OCI-LY7 (cell line): ENCODE measurements around the gene ABCG4. TPM values are rescaled to one million over a fixed set of nuclear protein-coding genes. Genes with fewer than 3 reads are reported as not detected.

ENCODE experiments used
- BruUV-seq: library from RNA; stranded (reverse); fragments of 400-500 nt; replicated peaks from 2 replicates; lab custom pipeline; 2021; lab: Mats Ljungman, UMichigan
- CTCF ChIA-PET: fragments of 300-600 bp; sonication (Branson Sonifier 250); formaldehyde crosslinking; loops from one replicate; lab custom pipeline; 2022; ENCODE audit warnings: antibody characterized with exemption; ENCODE audit not compliant: unreplicated experiment; lab: Charles Lee
- POLR2A ChIA-PET: fragments of 300-600 bp; sonication (Branson Sonifier 250); formaldehyde crosslinking; loops from one replicate; lab custom pipeline; 2022; ENCODE audit warnings: antibody characterized with exemption; lab: Charles Lee
- DNase-seq: peaks from one replicate; pipeline ENCODE4 v3.0.0-alpha.2; 2015; ENCODE audit warnings: low spot score
- H2AFZ ChIP-seq: fragments of 200-600 bp; sonication (generic), shearing (Covaris generic); 2 replicates; pipeline ENCODE4 v1.6.1; 2014; ENCODE audit warnings: mild to moderate bottlenecking, antibody characterized with exemption, low read length, moderate library complexity
- H3K27ac ChIP-seq: fragments of 200-600 bp; sonication (generic); 2 replicates; pipeline ENCODE4 v1.5.1; 2014; ENCODE audit warnings: mixed run types, low read depth, mild to moderate bottlenecking, moderate library complexity, low read length, inconsistent platforms; ENCODE audit not compliant: poor library complexity, severe bottlenecking
- H3K36me3 ChIP-seq: fragments of 200-600 bp; sonication (generic); 2 replicates; pipeline ENCODE4 v1.6.1; 2014; ENCODE audit warnings: mild to moderate bottlenecking, antibody characterized with exemption, low read length, moderate library complexity, mixed read lengths; ENCODE audit not compliant: insufficient read depth
- H3K4me1 ChIP-seq: fragments of 200-600 bp; sonication (generic); 2 replicates; pipeline ENCODE4 v1.5.1; 2014; ENCODE audit warnings: mild to moderate bottlenecking, low read length; ENCODE audit not compliant: insufficient read depth, poor library complexity, severe bottlenecking
- H3K4me2 ChIP-seq: fragments of 200-600 bp; sonication (generic); 2 replicates; pipeline ENCODE4 v1.6.1; 2014; ENCODE audit warnings: mild to moderate bottlenecking, low read length
- H3K4me3 ChIP-seq: fragments of 200-600 bp; sonication (generic); 2 replicates; pipeline ENCODE4 v1.5.1; 2014; ENCODE audit warnings: mild to moderate bottlenecking, low read depth, low read length; ENCODE audit not compliant: poor library complexity, severe bottlenecking
- H3K79me2 ChIP-seq: fragments of 200-600 bp; sonication (generic); 2 replicates; pipeline ENCODE4 v1.6.1; 2016; ENCODE audit warnings: low read depth, mild to moderate bottlenecking, low read length, moderate library complexity, mixed read lengths; ENCODE audit not compliant: insufficient read depth
- H3K9me2 ChIP-seq: fragments of 200-600 bp; sonication (generic); 2 replicates; pipeline ENCODE4 v1.6.1; 2016; ENCODE audit warnings: mild to moderate bottlenecking, low read length, mixed read lengths; ENCODE audit not compliant: insufficient read depth
- H3K9me3 ChIP-seq: fragments of 200-600 bp; sonication (generic); 2 replicates; pipeline ENCODE4 v1.6.1; 2014; ENCODE audit warnings: mild to moderate bottlenecking, mixed run types, low read length, mixed read lengths
- H4K20me1 ChIP-seq: fragments of 200-600 bp; sonication (generic); 2 replicates; pipeline ENCODE4 v1.6.1; 2014; ENCODE audit warnings: mild to moderate bottlenecking, antibody characterized with exemption, low read length, moderate library complexity, mixed read lengths; ENCODE audit not compliant: insufficient read depth
- EZH2phosphoT487 ChIP-seq: fragments of 200-600 bp; sonication (generic); IDR thresholded peaks from 2 replicates; pipeline ENCODE4 v1.6.1; 2018; ENCODE audit warnings: low read depth, borderline replicate concordance, mild to moderate bottlenecking, mixed run types, antibody characterized with exemption, low read length, moderate library complexity, mixed read lengths
- intact Hi-C: fragments of 100-400 bp; cut with micrococcal nuclease; formaldehyde crosslinking; loops from one replicate; pipeline ENCODE4 v1.10.0; 2022; ENCODE audit not compliant: unreplicated experiment
- total RNA-seq, 2 experiments: library from RNA; depleted of rRNA in 1 of 2; stranded (reverse); fragments of >200 nt in 1 of 2; shearing (Covaris generic) in 1 of 2; gene quantifications; 2 replicates each; pipeline ENCODE4 v1.2.3, GENCODE V29; 2014 to 2022
- TF ChIP-seq, protein P1 (sequence below): fragments of 200-600 bp; sonication (generic); conservative IDR thresholded peaks from 2 replicates; pipeline ENCODE4 v1.5.1; 2014; ENCODE audit warnings: mild to moderate bottlenecking, antibody characterized with exemption, low read length, moderate library complexity, mixed read lengths

ABCG4 gene
- total RNA-seq, 2 experiments from 2014 or later: not detected

DNA sequence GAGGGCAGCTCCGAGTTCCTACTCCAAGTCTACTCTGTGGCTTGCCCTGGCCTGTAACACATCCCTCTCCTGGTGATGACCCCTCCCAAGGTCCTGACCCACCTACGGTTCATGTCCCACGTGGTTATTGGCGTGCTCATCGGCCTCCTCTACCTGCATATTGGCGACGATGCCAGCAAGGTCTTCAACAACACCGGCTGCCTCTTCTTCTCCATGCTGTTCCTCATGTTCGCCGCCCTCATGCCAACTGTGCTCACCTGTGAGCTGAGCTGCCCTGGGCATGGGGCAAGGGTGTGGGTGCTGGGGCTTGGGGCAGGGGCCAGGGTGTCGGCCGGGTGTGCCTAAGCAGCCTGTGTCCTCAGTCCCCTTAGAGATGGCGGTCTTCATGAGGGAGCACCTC lies 9.6 kb downstream of the ABCG4 start:
- no peaks in the 10 kb centered on the region for H3K36me3 ChIP-seq
- intact Hi-C loops: no loop called here
- H3K4me1 ChIP-seq: peaks cover 5% of the 10 kb centered on the region
- H3K27ac ChIP-seq: no peak overlapping the region
- H2AFZ ChIP-seq: no peak overlapping the region
- H3K4me2 ChIP-seq: no peak overlapping the region
- CTCF ChIA-PET: no interaction called here
- no peaks in the 10 kb centered on the region for H4K20me1 ChIP-seq
- H3K79me2 ChIP-seq: no peaks in the 10 kb centered on the region
- no peaks in the 10 kb centered on the region for H3K9me2 ChIP-seq
- POLR2A ChIA-PET: interaction anchor here (0.6 kb wide), 1 partner anchor 26 kb away, joined by 3 read pairs; no protein-coding TSS in a partner anchor
- H3K4me3 ChIP-seq: no peak overlapping the region
- H3K9me3 ChIP-seq: no peaks in the 10 kb centered on the region
- no peak for DNase-seq
- BruUV-seq: no TSS peak
- TF ChIP-seq EZH2phosphoT487: no peak
- TF ChIP-seq, protein P1, sequence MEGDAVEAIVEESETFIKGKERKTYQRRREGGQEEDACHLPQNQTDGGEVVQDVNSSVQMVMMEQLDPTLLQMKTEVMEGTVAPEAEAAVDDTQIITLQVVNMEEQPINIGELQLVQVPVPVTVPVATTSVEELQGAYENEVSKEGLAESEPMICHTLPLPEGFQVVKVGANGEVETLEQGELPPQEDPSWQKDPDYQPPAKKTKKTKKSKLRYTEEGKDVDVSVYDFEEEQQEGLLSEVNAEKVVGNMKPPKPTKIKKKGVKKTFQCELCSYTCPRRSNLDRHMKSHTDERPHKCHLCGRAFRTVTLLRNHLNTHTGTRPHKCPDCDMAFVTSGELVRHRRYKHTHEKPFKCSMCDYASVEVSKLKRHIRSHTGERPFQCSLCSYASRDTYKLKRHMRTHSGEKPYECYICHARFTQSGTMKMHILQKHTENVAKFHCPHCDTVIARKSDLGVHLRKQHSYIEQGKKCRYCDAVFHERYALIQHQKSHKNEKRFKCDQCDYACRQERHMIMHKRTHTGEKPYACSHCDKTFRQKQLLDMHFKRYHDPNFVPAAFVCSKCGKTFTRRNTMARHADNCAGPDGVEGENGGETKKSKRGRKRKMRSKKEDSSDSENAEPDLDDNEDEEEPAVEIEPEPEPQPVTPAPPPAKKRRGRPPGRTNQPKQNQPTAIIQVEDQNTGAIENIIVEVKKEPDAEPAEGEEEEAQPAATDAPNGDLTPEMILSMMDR: no peak

DNA sequence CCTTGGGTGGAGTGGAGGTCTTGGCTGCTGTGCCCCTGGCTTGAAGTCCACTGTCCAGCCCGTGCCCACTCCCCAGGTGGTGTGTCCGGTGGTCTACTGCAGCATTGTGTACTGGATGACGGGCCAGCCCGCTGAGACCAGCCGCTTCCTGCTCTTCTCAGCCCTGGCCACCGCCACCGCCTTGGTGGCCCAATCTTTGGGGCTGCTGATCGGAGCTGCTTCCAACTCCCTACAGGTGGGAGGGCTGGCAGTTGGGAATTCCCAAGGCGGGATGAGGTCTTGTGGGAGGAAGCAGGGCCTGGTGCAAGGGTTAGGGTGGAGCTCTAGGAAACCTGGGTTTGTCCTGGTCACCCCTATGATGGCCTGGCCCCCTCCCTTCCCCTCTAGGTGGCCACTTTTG lies 11.3 kb downstream of the ABCG4 start:
- peaks cover 5% of the 10 kb centered on the region for H3K4me1 ChIP-seq
- H4K20me1 ChIP-seq: no peaks in the 10 kb centered on the region
- intact Hi-C loops: no loop called here
- H2AFZ ChIP-seq: no peak overlapping the region
- no peak overlapping the region for H3K4me3 ChIP-seq
- H3K4me2 ChIP-seq: no peak overlapping the region
- POLR2A ChIA-PET: interaction anchor here (0.6 kb wide), 1 partner anchor 21 kb away, joined by 3 read pairs; no protein-coding TSS in a partner anchor
- TF ChIP-seq EZH2phosphoT487: no peak
- TF ChIP-seq, protein P1: no peak
- no peaks in the 10 kb centered on the region for H3K79me2 ChIP-seq
- no peak for DNase-seq
- no peaks in the 10 kb centered on the region for H3K9me2 ChIP-seq
- H3K27ac ChIP-seq: no peak overlapping the region
- no peaks in the 10 kb centered on the region for H3K36me3 ChIP-seq
- no peaks in the 10 kb centered on the region for H3K9me3 ChIP-seq
- BruUV-seq: no TSS peak
- CTCF ChIA-PET: interaction anchor here (0.7 kb wide), 1 partner anchor 163 kb away, joined by 3 read pairs; no protein-coding TSS in a partner anchor

DNA sequence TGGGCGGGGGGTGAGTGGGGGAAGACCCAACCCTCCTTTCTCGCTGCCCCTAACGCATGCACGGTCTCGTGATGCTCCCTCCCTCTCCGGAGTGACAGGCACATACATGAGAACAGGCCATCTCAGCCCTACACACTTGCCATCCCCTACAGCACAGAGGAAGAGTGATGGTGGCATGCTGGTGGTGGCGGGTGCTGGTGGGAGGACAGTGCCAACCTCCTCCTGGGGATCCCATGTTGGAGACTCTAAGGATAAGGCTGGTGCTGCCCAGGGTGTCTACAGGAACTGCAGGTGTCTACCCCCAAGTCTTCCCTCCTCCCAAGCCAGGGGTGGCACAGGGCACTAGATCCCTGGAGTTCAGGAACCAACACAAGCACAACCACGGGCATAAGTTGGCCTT lies 13.0 kb downstream of the ABCG4 start:
- Histone ChIP-seq H4K20me1 (no peaks in the 10 kb centered on the region), H3K4me3 (no peak overlapping the region), H3K9me3 (no peaks in the 10 kb centered on the region), H3K4me1 (peaks cover 7% of the 10 kb centered on the region), H3K9me2 (no peaks in the 10 kb centered on the region), H3K79me2 (no peaks in the 10 kb centered on the region), H3K36me3 (no peaks in the 10 kb centered on the region), H2AFZ (no peak overlapping the region), H3K27ac (no peak overlapping the region), H3K4me2 (no peak overlapping the region)
- DNase-seq: no peak
- no TSS peak for BruUV-seq
- POLR2A ChIA-PET: no interaction called here
- TF ChIP-seq, protein P1: no peak
- no peak for TF ChIP-seq EZH2phosphoT487
- intact Hi-C loops: no loop called here
- CTCF ChIA-PET: interaction anchor here (0.6 kb wide), 1 partner anchor 12 kb away, joined by 3 read pairs; no protein-coding TSS in a partner anchor
